ENCODE measurements around the gene NEU4. TPM values are rescaled to one million over a fixed set of nuclear protein-coding genes. Genes with fewer than 3 reads are reported as not detected.

NEU4 gene
- polyA plus RNA-seq, 1 donor from 2014 or later = not detected

- H3K27me3 ChIP-seq (ENCODE audit: insufficient read depth, low read depth, low read length) = no peaks in the 10 kb centered on the region
- H3K79me2 ChIP-seq (replicated peaks; ENCODE audit: insufficient read depth, low read length) = no peaks in the 10 kb centered on the region
- H3F3A ChIP-seq (ENCODE audit: insufficient read depth, low read length, poor library complexity, severe bottlenecking) = no peaks in the 10 kb centered on the region
- no peaks in the 10 kb centered on the region for H4K20me1 ChIP-seq (ENCODE audit: insufficient read depth)
- H3K9ac ChIP-seq (ENCODE audit: low read length) = no peak overlapping the region
- H3K4me2 ChIP-seq (ENCODE audit: low read length) = no peak overlapping the region
- H3K9me2 ChIP-seq (ENCODE audit: insufficient read depth, low read length) = no peaks in the 10 kb centered on the region
- TF ChIP-seq REST (IDR thresholded peaks at IDR 0.05; ENCODE audit: borderline replicate concordance) (no peak), RAD21 (conservative IDR thresholded peaks at IDR 0.05) (no peak), CTCF (IDR thresholded peaks at IDR 0.05; ENCODE audit: poor library complexity, severe bottlenecking) (no peak), EP300 (conservative IDR thresholded peaks at IDR 0.05; ENCODE audit: poor library complexity, severe bottlenecking) (no peak), EZH2 (IDR thresholded peaks at IDR 0.05; ENCODE audit: borderline replicate concordance, insufficient read depth, low read length, poor library complexity, severe bottlenecking) (no peak), MXI1 (conservative IDR thresholded peaks at IDR 0.05; ENCODE audit: poor library complexity, severe bottlenecking) (no peak), TAF1 (IDR thresholded peaks at IDR 0.05; ENCODE audit: low read depth) (no peak), SMC3 (conservative IDR thresholded peaks at IDR 0.05; ENCODE audit: poor library complexity) (no peak), POLR2AphosphoS5 (IDR thresholded peaks at IDR 0.05) (no peak)
- H3K9me3 ChIP-seq (ENCODE audit: low read length) = no peaks in the 10 kb centered on the region
- no peaks in the 10 kb centered on the region for H3K36me3 ChIP-seq (ENCODE audit: insufficient read depth, low read length)
- H3K27ac ChIP-seq (ENCODE audit: low read length) = no peak overlapping the region
- H3K4me3 ChIP-seq (ENCODE audit: low read length) = no peak overlapping the region
- H2AFZ ChIP-seq (ENCODE audit: low read depth, low read length) = no peak overlapping the region
Observed at GRCh38 chr2:241855888-241856422, 47.0 kb downstream of the NEU4 start.

DNA sequence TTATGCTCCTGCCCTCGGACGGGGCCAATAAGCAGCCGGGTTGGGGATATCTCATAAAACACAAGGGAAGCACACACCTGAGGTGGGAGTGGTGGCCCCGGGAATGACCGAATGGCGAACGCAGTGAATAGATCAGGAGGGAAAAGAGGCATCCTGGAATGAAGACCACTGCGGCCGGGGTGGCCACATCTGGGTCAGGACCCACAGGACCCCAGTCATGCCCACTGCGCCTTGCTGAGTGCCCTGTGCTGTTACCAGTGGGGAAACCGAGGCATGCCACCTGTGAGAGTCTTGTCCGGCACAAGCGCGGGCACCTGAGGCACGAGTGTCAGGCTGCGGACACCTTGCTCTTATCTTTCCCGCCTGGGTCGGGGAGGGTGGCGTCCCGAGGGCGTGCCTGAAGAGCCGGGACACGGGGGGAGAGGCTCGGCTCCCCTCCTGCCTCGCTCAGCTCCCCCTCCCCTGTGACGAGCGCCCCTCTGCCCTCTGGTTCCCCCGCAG, 48.1 kb downstream of the NEU4 start:
- no peak overlapping the region for H3K4me3 ChIP-seq (ENCODE audit: low read length)
- H3K36me3 ChIP-seq (ENCODE audit: insufficient read depth, low read length) = no peaks in the 10 kb centered on the region
- no peak overlapping the region for H3K4me2 ChIP-seq (ENCODE audit: low read length)
- no peaks in the 10 kb centered on the region for H3F3A ChIP-seq (ENCODE audit: insufficient read depth, low read length, poor library complexity, severe bottlenecking)
- H3K79me2 ChIP-seq (replicated peaks; ENCODE audit: insufficient read depth, low read length) = no peaks in the 10 kb centered on the region
- no peaks in the 10 kb centered on the region for H3K9me3 ChIP-seq (ENCODE audit: low read length)
- H4K20me1 ChIP-seq (ENCODE audit: insufficient read depth) = no peaks in the 10 kb centered on the region
- no peak overlapping the region for H2AFZ ChIP-seq (ENCODE audit: low read depth, low read length)
- TF ChIP-seq TAF1 (IDR thresholded peaks at IDR 0.05; ENCODE audit: low read depth) (no peak), RAD21 (conservative IDR thresholded peaks at IDR 0.05) (no peak), EP300 (conservative IDR thresholded peaks at IDR 0.05; ENCODE audit: poor library complexity, severe bottlenecking) (no peak), EZH2 (IDR thresholded peaks at IDR 0.05; ENCODE audit: borderline replicate concordance, insufficient read depth, low read length, poor library complexity, severe bottlenecking) (no peak), MXI1 (conservative IDR thresholded peaks at IDR 0.05; ENCODE audit: poor library complexity, severe bottlenecking) (no peak), POLR2AphosphoS5 (IDR thresholded peaks at IDR 0.05) (no peak)
- H3K27ac ChIP-seq (ENCODE audit: low read length) = no peak overlapping the region
- H3K9me2 ChIP-seq (ENCODE audit: insufficient read depth, low read length) = no peaks in the 10 kb centered on the region
- H3K9ac ChIP-seq (ENCODE audit: low read length) = no peak overlapping the region
- no peaks in the 10 kb centered on the region for H3K27me3 ChIP-seq (ENCODE audit: insufficient read depth, low read depth, low read length)

Data from neural cell (in vitro differentiated cells).